CD14-positive monocyte (primary cell): ENCODE data around the gene SLC12A7. TPM values are rescaled to one million over a fixed set of nuclear protein-coding genes. Genes with fewer than 3 reads are reported as not detected.

Experiments
- DNase-seq, 3 donors: peaks; one replicate each; pipeline ENCODE4 v3.0.0-alpha.2; 2011 to 2022
- H2AFZ ChIP-seq: 2 replicates; pipeline ENCODE4 v1.6.0; 2012; ENCODE audit warnings: mild to moderate bottlenecking, low read depth, low read length, inconsistent platforms; ENCODE audit not compliant: insufficient read depth, poor library complexity, severe bottlenecking
- H3K27ac ChIP-seq, 2 donors: 1 replicate in 1 of 2; 2 replicates in 1 of 2; pipeline ENCODE4 v1.5.1; 2012 to 2013; ENCODE audit warnings: low read length in 2 of 2, control low read depth in 1 of 2, inconsistent platforms in 1 of 2, low read depth in 1 of 2, mild to moderate bottlenecking in 1 of 2
- H3K27me3 ChIP-seq, 2 donors: one replicate each; pipeline versions ENCODE4 v1.6.0 to v1.6.1; 2011 to 2013; ENCODE audit warnings: low read length in 2 of 2; ENCODE audit not compliant: control insufficient read depth in 2 of 2, insufficient read depth in 2 of 2
- H3K36me3 ChIP-seq, 2 donors: replicated peaks in 1 of 2; 1 replicate in 1 of 2; 2 replicates in 1 of 2; pipeline versions ENCODE4 v1.5.1 to v1.6.1; 2012 to 2013; ENCODE audit warnings: low read length in 2 of 2, control low read depth in 1 of 2, inconsistent platforms in 1 of 2, mild to moderate bottlenecking in 1 of 2; ENCODE audit not compliant: insufficient read depth in 2 of 2, control insufficient read depth in 1 of 2
- H3K4me1 ChIP-seq, 2 donors: 1 replicate in 1 of 2; 2 replicates in 1 of 2; pipeline versions ENCODE4 v1.5.1 to v1.6.1; 2012 to 2013; ENCODE audit warnings: low read length in 2 of 2, control low read depth in 1 of 2, inconsistent platforms in 1 of 2, mild to moderate bottlenecking in 1 of 2, moderate library complexity in 1 of 2; ENCODE audit not compliant: insufficient read depth in 2 of 2, control insufficient read depth in 1 of 2
- H3K4me2 ChIP-seq: replicated peaks from 2 replicates; pipeline ENCODE3; 2012; ENCODE audit warnings: low read length, moderate library complexity, mild to moderate bottlenecking; ENCODE audit not compliant: poor library complexity, severe bottlenecking; ENCODE audit errors: extremely low read depth
- H3K4me3 ChIP-seq, 3 experiments: fragments of 200-600 bp in 1 of 3; sonication (generic) in 1 of 3; replicated peaks in 1 of 3; 1 replicate in 2 of 3; 2 replicates in 1 of 3; pipeline ENCODE4 v1.5.1; 2011 to 2013; ENCODE audit warnings: low read length in 3 of 3, mild to moderate bottlenecking in 3 of 3, control low read depth in 2 of 3, low read depth in 2 of 3, inconsistent platforms in 1 of 3, moderate library complexity in 1 of 3
- H3K79me2 ChIP-seq: 2 replicates; pipeline ENCODE4 v1.6.0; 2012; ENCODE audit warnings: mild to moderate bottlenecking, control low read depth, inconsistent platforms, low read length, moderate library complexity; ENCODE audit not compliant: insufficient read depth
- H3K9ac ChIP-seq: 2 replicates; pipeline ENCODE4 v1.6.0; 2017; ENCODE audit warnings: low read length, mild to moderate bottlenecking; ENCODE audit not compliant: insufficient read depth, poor library complexity, severe bottlenecking
- H3K9me3 ChIP-seq, 2 donors: replicated peaks in 1 of 2; 1 replicate in 1 of 2; 2 replicates in 1 of 2; pipeline versions ENCODE4 v1.5.1 to v1.6.1; 2012 to 2013; ENCODE audit warnings: low read length in 2 of 2, control low read depth in 1 of 2; ENCODE audit not compliant: control insufficient read depth in 1 of 2, insufficient read depth in 1 of 2
- H4K20me1 ChIP-seq: 2 replicates; pipeline ENCODE4 v1.6.0; 2012; ENCODE audit warnings: mild to moderate bottlenecking, low read length, control low read depth, moderate library complexity; ENCODE audit not compliant: insufficient read depth
- H3K27ac Mint-ChIP-seq, 7 donors: one replicate each; pipeline ENCODE4 v1.8.0; 2020; ENCODE audit warnings: mild to moderate bottlenecking in 7 of 7, mixed read lengths in 7 of 7, moderate library complexity in 6 of 7, inconsistent platforms in 2 of 7
- H3K27me3 Mint-ChIP-seq, 3 donors: one replicate each; pipeline ENCODE4 v1.8.0; 2021 to 2022; ENCODE audit warnings: low read depth in 3 of 3, mild to moderate bottlenecking in 3 of 3, mixed read lengths in 3 of 3, moderate library complexity in 3 of 3, inconsistent platforms in 1 of 3
- H3K36me3 Mint-ChIP-seq, 2 donors: one replicate each; pipeline ENCODE4 v1.8.0; 2020; ENCODE audit warnings: mixed read lengths in 2 of 2, inconsistent platforms in 1 of 2, mild to moderate bottlenecking in 1 of 2
- H3K4me1 Mint-ChIP-seq: one replicate; pipeline ENCODE4 v1.8.0; 2020; ENCODE audit warnings: mild to moderate bottlenecking, mixed read lengths
- H3K4me3 Mint-ChIP-seq, 2 donors: one replicate each; pipeline ENCODE4 v1.8.0; 2020; ENCODE audit warnings: mild to moderate bottlenecking in 2 of 2, mixed read lengths in 2 of 2, moderate library complexity in 1 of 2
- H3K9me3 Mint-ChIP-seq, 7 donors: one replicate each; pipeline ENCODE4 v1.8.0; 2020 to 2022; ENCODE audit warnings: mixed read lengths in 7 of 7, mild to moderate bottlenecking in 6 of 7, moderate library complexity in 6 of 7, inconsistent platforms in 2 of 7
- CTCF ChIP-seq: fragments of 200-600 bp; IDR thresholded peaks from one replicate; pipeline ENCODE4 v1.8.0; 2022; ENCODE audit warnings: antibody characterized with exemption, mild to moderate bottlenecking
- WGBS: methylation state at CpG from one replicate; pipeline ENCODE4 v1.1.5; 2013; ENCODE audit warnings: missing lambda C conversion rate; ENCODE audit not compliant: insufficient coverage; 5-methylcytosine and 5-hydroxymethylcytosine counted together
- intact Hi-C, 2 donors: fragments of 100-400 bp; cut with micrococcal nuclease; formaldehyde crosslinking; loops; one replicate each; pipeline versions ENCODE4 v1.15.0 to v1.15.1; 2023
- polyA plus RNA-seq, 3 donors: library from polyadenylated mRNA; depleted of rRNA in 1 of 3; unstranded in 2 of 3; stranded (reverse) in 1 of 3; fragments of 300-500 nt in 2 of 3; fragments of >200 nt in 1 of 3; fragmentation: Illumina TruSeq in 2 of 3; gene quantifications; 1 replicate in 2 of 3; 2 replicates in 1 of 3; pipeline ENCODE4 v1.2.3, GENCODE V29; 2012 to 2021

SLC12A7 gene
- polyA plus RNA-seq, 3 donors, result 8.2 to 31.2 (median 12.5) TPM

- H3K27me3 ChIP-seq, result no peaks in the 10 kb centered on the region
- peaks cover 8% of the 10 kb centered on the region in 2 donors for H3K36me3 ChIP-seq
- peaks cover 0 to 3% (median 3%) of the 10 kb centered on the region in 3 donors for H3K27me3 Mint-ChIP-seq
- peaks cover 12 to 14% of the 10 kb centered on the region in 2 donors for H3K36me3 Mint-ChIP-seq
- peaks cover 4 to 57% (median 15%) of the 10 kb centered on the region in 7 donors for H3K9me3 Mint-ChIP-seq
- no peak overlapping the region for H3K27ac Mint-ChIP-seq
- no peak for DNase-seq
- no peaks in the 10 kb centered on the region for H3K79me2 ChIP-seq
- no peak overlapping the region for H3K27ac ChIP-seq
- H3K4me1 ChIP-seq, result no peaks in the 10 kb centered on the region
- H2AFZ ChIP-seq, result no peak overlapping the region
- no peak overlapping the region for H3K9ac ChIP-seq
- intact Hi-C loops, result no loop called here
- H3K4me2 ChIP-seq, result no peak overlapping the region
- no peak for TF ChIP-seq CTCF
- WGBS, result 91% methylated on average over 11 of the region's 11 CpGs
- H3K9me3 ChIP-seq, result peaks cover 0 to 22% of the 10 kb centered on the region in 2 donors
- no peak overlapping the region for H3K4me3 Mint-ChIP-seq
- no peaks in the 10 kb centered on the region for H3K4me1 Mint-ChIP-seq
- H3K4me3 ChIP-seq, result no peak overlapping the region
- H4K20me1 ChIP-seq, result no peaks in the 10 kb centered on the region
Measured at GRCh38 chr5:1047332-1047965, 64.4 kb downstream of the SLC12A7 start.

GRCh38 chr5:1045960-1046560, 65.8 kb downstream of the SLC12A7 start:
- H3K27ac Mint-ChIP-seq, result no peak overlapping the region
- H3K9me3 Mint-ChIP-seq, result peaks cover 8 to 66% (median 15%) of the 10 kb centered on the region in 7 donors
- H3K4me3 ChIP-seq, result no peak overlapping the region
- no peaks in the 10 kb centered on the region for H3K4me1 ChIP-seq
- H3K4me3 Mint-ChIP-seq, result no peak overlapping the region
- intact Hi-C loops, result no loop called here
- no peaks in the 10 kb centered on the region for H3K4me1 Mint-ChIP-seq
- no peak overlapping the region for H2AFZ ChIP-seq
- no peaks in the 10 kb centered on the region for H3K36me3 ChIP-seq
- no peak overlapping the region for H3K4me2 ChIP-seq
- no peaks in the 10 kb centered on the region for H4K20me1 ChIP-seq
- H3K9me3 ChIP-seq, result peaks cover 0 to 22% of the 10 kb centered on the region in 2 donors
- peaks cover 0 to 2% of the 10 kb centered on the region in 2 donors for H3K36me3 Mint-ChIP-seq
- no peaks in the 10 kb centered on the region for H3K79me2 ChIP-seq
- DNase-seq, result no peak
- H3K27me3 ChIP-seq, result no peaks in the 10 kb centered on the region
- H3K27ac ChIP-seq, result no peak overlapping the region
- peaks cover 0 to 4% (median 3%) of the 10 kb centered on the region in 3 donors for H3K27me3 Mint-ChIP-seq
- no peak for TF ChIP-seq CTCF
- no peak overlapping the region for H3K9ac ChIP-seq
- WGBS, result 97% methylated on average over 9 of the region's 9 CpGs
